Natural killer cell (primary cell): ENCODE results near the gene SSC5D. TPM values are rescaled to one million over a fixed set of nuclear protein-coding genes. Genes with fewer than 3 reads are reported as not detected.

Source experiments
- ATAC-seq, 3 donors: fragments of 150-1000 bp in 2 of 3; fragments of 200-7000 bp in 1 of 3; cut with Tn5 transposase; 1 replicate in 1 of 3; 2 replicates in 2 of 3; pipeline ENCODE4 v1.10.0; 2021; ENCODE audit warnings: mild to moderate bottlenecking in 2 of 3, moderate library complexity in 2 of 3
- DNase-seq, 2 donors: peaks; one replicate each; pipeline versions ENCODE4 v3.0.0 to v3.0.0-alpha.2; 2013 to 2021; ENCODE audit warnings: mixed read lengths in 1 of 2
- H3K27ac ChIP-seq: one replicate; pipeline ENCODE4 v1.5.1; 2013; ENCODE audit warnings: mild to moderate bottlenecking, low read length
- H3K27me3 ChIP-seq: one replicate; pipeline ENCODE4 v1.6.1; 2013; ENCODE audit warnings: low read length; ENCODE audit not compliant: control insufficient read depth, insufficient read depth
- H3K36me3 ChIP-seq: one replicate; pipeline ENCODE4 v1.6.1; 2013; ENCODE audit warnings: low read length; ENCODE audit not compliant: control insufficient read depth, insufficient read depth
- H3K4me1 ChIP-seq: one replicate; pipeline ENCODE4 v1.6.1; 2013; ENCODE audit warnings: low read length; ENCODE audit not compliant: control insufficient read depth, insufficient read depth
- H3K4me3 ChIP-seq: one replicate; pipeline ENCODE4 v1.5.1; 2013; ENCODE audit warnings: low read length
- H3K9me3 ChIP-seq: one replicate; pipeline ENCODE4 v1.6.1; 2013; ENCODE audit warnings: low read length; ENCODE audit not compliant: control insufficient read depth, insufficient read depth
- H3K27ac Mint-ChIP-seq, 2 donors: one replicate each; pipeline ENCODE4 v1.8.0; 2022; ENCODE audit warnings: mild to moderate bottlenecking in 2 of 2, mixed read lengths in 2 of 2, moderate library complexity in 1 of 2
- H3K27me3 Mint-ChIP-seq, 2 donors: one replicate each; pipeline ENCODE4 v1.8.0; 2022; ENCODE audit warnings: low read depth in 2 of 2, mixed read lengths in 2 of 2
- H3K36me3 Mint-ChIP-seq: one replicate; pipeline ENCODE4 v1.8.0; 2022; ENCODE audit warnings: mixed read lengths
- H3K4me1 Mint-ChIP-seq, 2 donors: one replicate each; pipeline ENCODE4 v1.8.0; 2022; ENCODE audit warnings: mixed read lengths in 2 of 2
- H3K4me3 Mint-ChIP-seq: one replicate; pipeline ENCODE4 v1.8.0; 2022; ENCODE audit warnings: mild to moderate bottlenecking, moderate library complexity, mixed read lengths
- H3K9me3 Mint-ChIP-seq, 2 donors: one replicate each; pipeline ENCODE4 v1.8.0; 2022; ENCODE audit warnings: mixed read lengths in 2 of 2
- WGBS: methylation state at CpG from one replicate; pipeline ENCODE4 v1.1.7; 2013; ENCODE audit warnings: missing lambda C conversion rate; ENCODE audit not compliant: insufficient coverage; 5-methylcytosine and 5-hydroxymethylcytosine counted together
- intact Hi-C: fragments of 100-400 bp; cut with micrococcal nuclease; formaldehyde crosslinking; loops from one replicate; pipeline ENCODE4 v1.14.2; 2022
- total RNA-seq, 4 donors: library from RNA; stranded (reverse); fragments of 120-200 nt in 1 of 4; gene quantifications; one replicate each; pipeline versions ENCODE4 v1.2.3 to v1.2.4, GENCODE V29; 2013 to 2022
- TF ChIP-seq, protein P1 (sequence below): fragments of 200-600 bp; IDR thresholded peaks from one replicate; pipeline ENCODE4 v1.8.0; 2022; ENCODE audit warnings: antibody characterized with exemption

SSC5D gene
- total RNA-seq, 3 donors from 2014 or later (not counting 1 experiment from before 2014, with no cell fraction given): 0.11 to 0.68 (median 0.58) TPM

- TF ChIP-seq, protein P1, sequence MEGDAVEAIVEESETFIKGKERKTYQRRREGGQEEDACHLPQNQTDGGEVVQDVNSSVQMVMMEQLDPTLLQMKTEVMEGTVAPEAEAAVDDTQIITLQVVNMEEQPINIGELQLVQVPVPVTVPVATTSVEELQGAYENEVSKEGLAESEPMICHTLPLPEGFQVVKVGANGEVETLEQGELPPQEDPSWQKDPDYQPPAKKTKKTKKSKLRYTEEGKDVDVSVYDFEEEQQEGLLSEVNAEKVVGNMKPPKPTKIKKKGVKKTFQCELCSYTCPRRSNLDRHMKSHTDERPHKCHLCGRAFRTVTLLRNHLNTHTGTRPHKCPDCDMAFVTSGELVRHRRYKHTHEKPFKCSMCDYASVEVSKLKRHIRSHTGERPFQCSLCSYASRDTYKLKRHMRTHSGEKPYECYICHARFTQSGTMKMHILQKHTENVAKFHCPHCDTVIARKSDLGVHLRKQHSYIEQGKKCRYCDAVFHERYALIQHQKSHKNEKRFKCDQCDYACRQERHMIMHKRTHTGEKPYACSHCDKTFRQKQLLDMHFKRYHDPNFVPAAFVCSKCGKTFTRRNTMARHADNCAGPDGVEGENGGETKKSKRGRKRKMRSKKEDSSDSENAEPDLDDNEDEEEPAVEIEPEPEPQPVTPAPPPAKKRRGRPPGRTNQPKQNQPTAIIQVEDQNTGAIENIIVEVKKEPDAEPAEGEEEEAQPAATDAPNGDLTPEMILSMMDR: no peak
- Mint-ChIP-seq H3K27me3 (peaks cover 0 to 27% of the 10 kb centered on the region in 2 donors), H3K4me1 (no peaks in the 10 kb centered on the region), H3K9me3 (no peaks in the 10 kb centered on the region), H3K4me3 (no peak overlapping the region), H3K36me3 (no peaks in the 10 kb centered on the region), H3K27ac (no peak overlapping the region)
- Histone ChIP-seq H3K36me3 (no peaks in the 10 kb centered on the region), H3K9me3 (no peaks in the 10 kb centered on the region), H3K4me3 (no peak overlapping the region), H3K27me3 (peaks cover 4% of the 10 kb centered on the region), H3K27ac (no peak overlapping the region), H3K4me1 (no peaks in the 10 kb centered on the region)
- no peak for DNase-seq
- intact Hi-C loops: no loop called here
- ATAC-seq: no peak
- WGBS: 22% methylated on average over 17 of the region's 17 CpGs
These were observed 58.8 kb downstream of the SSC5D start for GRCh38 chr19:55546822-55547614.

DNA sequence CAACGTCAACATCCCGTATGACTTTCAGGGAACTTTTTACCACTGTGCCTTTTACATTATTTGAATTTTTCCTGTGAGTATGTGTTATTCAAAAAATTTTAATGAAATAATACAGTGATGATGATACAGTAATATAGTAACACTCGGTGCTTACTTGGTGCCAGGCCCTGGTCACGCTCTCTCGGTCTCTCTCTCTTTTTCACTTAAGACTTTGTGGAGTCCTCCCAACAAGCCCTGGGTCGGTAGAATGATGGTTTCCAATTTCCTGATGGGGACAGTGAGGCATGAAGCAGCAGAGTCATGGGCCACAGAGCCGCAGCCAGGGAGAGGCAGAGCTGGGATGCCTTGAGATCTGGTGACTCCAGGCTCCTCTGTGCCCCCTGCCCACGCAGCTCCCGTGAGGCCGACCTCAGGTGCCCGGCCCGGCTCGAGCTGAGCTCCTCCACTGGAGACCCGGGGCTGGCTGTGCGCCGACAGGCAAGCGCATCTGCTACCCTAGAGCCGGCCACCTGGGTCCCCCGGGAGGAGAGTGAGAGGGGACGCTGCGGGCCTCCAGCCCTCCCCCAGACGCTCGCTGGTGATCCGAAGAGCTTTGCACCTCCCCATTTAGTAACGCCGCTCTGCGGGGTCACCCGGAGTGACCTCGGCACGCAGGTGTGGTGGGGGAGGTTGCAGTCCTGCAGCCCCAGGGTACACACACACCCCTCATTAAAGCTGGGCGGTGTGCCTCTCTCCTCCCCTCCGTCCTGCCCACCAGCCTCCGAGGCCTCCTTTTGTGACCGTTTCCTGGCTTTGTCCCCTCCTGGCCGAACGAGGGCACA is 61.5 kb downstream of the SSC5D start:
- Histone ChIP-seq H3K4me1 (no peaks in the 10 kb centered on the region), H3K27me3 (peaks cover 6% of the 10 kb centered on the region), H3K9me3 (no peaks in the 10 kb centered on the region), H3K4me3 (no peak overlapping the region), H3K36me3 (no peaks in the 10 kb centered on the region), H3K27ac (no peak overlapping the region)
- no peaks in the 10 kb centered on the region for H3K4me1 Mint-ChIP-seq
- ATAC-seq (no peak), DNase-seq (no peak)
- no peak overlapping the region for H3K4me3 Mint-ChIP-seq
- TF ChIP-seq, protein P1: no peak
- intact Hi-C loops: no loop called here
- no peak overlapping the region for H3K27ac Mint-ChIP-seq
- WGBS: 81% methylated on average over 30 of the region's 36 CpGs
- no peaks in the 10 kb centered on the region for H3K9me3 Mint-ChIP-seq
- no peaks in the 10 kb centered on the region for H3K36me3 Mint-ChIP-seq
- peaks cover 12 to 30% of the 10 kb centered on the region in 2 donors for H3K27me3 Mint-ChIP-seq

DNA sequence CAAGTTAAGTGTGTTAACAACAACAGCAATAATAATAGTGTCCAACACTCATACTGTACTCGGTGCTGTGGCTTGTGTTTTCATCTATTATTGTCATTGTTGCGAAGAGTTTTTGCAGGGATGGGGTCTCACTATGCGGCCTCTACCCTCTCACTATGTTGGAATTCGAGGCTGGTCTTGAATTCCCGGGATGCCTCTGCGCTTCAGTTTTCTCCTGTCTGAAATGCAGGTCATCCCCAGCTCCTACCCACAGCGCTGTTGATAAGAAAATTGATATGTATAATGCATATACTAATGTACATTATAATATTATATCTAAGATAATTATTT is 62.0 kb downstream of the SSC5D start:
- Mint-ChIP-seq H3K27ac (no peak overlapping the region), H3K4me1 (no peaks in the 10 kb centered on the region), H3K36me3 (no peaks in the 10 kb centered on the region), H3K9me3 (no peaks in the 10 kb centered on the region), H3K27me3 (peaks cover 12 to 27% of the 10 kb centered on the region in 2 donors), H3K4me3 (no peak overlapping the region)
- H3K4me3 ChIP-seq: no peak overlapping the region
- no peak for DNase-seq
- H3K27ac ChIP-seq: no peak overlapping the region
- WGBS: 87% methylated on average over 5 of the region's 7 CpGs
- H3K36me3 ChIP-seq: no peaks in the 10 kb centered on the region
- H3K9me3 ChIP-seq: no peaks in the 10 kb centered on the region
- intact Hi-C loops: no loop called here
- TF ChIP-seq, protein P1: no peak
- H3K4me1 ChIP-seq: no peaks in the 10 kb centered on the region
- peaks cover 6% of the 10 kb centered on the region for H3K27me3 ChIP-seq
- ATAC-seq: no peak
